Upper lobe of left lung (tissue), 4 donors: ENCODE data around the gene CFAP119.

Experiments
- EP300 ChIP-seq, 4 donors: sonication (generic); formaldehyde crosslinking; IDR thresholded peaks; one replicate each; pipeline ENCODE4 v1.5.1; 2017; ENCODE audit warnings: antibody characterized with exemption in 4 of 4, control low read depth in 2 of 4
- POLR2A ChIP-seq, 4 donors: fragments of 450-650 bp; IDR thresholded peaks; one replicate each; pipeline ENCODE4 v1.5.1; 2016 to 2017; ENCODE audit warnings: antibody characterized with exemption in 4 of 4, mild to moderate bottlenecking in 2 of 4
- TF ChIP-seq, protein P1 (sequence below), 6 experiments: fragments of 450-650 bp in 4 of 6; fragments of 200-600 bp in 2 of 6; sonication (generic) in 2 of 6; IDR thresholded peaks; one replicate each; pipeline ENCODE4 v1.5.1; 2016 to 2019; ENCODE audit warnings: antibody characterized with exemption in 6 of 6

DNA sequence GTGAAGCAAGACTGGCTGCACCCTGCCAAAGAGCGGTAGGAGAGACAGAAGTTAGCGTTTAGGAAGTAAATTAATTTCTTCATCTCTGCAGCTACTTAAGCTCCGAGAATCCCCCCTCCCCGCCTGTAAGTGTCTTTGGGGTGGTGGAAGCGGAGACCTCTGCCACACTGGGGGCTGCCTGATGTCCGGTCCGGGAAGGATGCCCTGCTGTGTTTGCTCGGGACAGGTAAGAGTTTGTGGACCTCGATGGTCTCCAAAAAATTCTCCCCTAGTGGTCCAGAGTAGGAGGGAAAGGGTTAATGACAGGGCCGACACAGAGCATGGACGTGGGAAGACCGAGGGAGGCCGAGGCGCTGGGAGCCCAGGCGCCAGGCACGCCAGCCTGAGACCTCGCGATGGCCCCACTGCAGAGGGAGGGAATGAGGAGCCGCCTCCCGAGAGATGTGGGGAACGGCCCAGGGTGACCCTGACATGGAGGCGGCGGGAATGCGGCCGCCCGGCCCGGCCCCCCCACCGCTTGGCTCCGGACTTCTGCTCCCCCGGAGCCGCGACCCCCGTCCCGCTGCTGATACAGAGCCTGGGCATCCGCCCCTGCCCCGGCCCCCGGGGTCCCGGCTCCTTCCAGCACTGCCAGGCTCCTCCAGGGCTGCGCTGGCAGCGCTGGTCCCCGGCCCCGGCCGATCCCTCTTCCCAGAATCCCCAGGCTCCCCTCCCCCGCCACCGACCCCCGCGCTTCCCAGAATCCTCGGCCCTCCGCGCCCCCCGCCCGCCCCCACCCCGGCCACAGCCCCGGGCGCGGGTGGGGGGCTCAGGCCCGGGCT lies 24.5 kb upstream of the CFAP119 start:
- TF ChIP-seq POLR2A (IDR thresholded peaks at IDR 0.05): no peak
- no peak for TF ChIP-seq EP300 (IDR thresholded peaks at IDR 0.05)
- TF ChIP-seq, protein P1, sequence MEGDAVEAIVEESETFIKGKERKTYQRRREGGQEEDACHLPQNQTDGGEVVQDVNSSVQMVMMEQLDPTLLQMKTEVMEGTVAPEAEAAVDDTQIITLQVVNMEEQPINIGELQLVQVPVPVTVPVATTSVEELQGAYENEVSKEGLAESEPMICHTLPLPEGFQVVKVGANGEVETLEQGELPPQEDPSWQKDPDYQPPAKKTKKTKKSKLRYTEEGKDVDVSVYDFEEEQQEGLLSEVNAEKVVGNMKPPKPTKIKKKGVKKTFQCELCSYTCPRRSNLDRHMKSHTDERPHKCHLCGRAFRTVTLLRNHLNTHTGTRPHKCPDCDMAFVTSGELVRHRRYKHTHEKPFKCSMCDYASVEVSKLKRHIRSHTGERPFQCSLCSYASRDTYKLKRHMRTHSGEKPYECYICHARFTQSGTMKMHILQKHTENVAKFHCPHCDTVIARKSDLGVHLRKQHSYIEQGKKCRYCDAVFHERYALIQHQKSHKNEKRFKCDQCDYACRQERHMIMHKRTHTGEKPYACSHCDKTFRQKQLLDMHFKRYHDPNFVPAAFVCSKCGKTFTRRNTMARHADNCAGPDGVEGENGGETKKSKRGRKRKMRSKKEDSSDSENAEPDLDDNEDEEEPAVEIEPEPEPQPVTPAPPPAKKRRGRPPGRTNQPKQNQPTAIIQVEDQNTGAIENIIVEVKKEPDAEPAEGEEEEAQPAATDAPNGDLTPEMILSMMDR (IDR thresholded peaks at IDR 0.05): no peak
